ENCODE measurements around the gene TEF. TPM values are rescaled to one million over a fixed set of nuclear protein-coding genes. Genes with fewer than 3 reads are reported as not detected.

TEF gene
- total and polyA plus RNA-seq, 2 donors (not counting 1 experiment from before 2014, with no cell fraction given): 9.0 to 22.5 TPM

DNA sequence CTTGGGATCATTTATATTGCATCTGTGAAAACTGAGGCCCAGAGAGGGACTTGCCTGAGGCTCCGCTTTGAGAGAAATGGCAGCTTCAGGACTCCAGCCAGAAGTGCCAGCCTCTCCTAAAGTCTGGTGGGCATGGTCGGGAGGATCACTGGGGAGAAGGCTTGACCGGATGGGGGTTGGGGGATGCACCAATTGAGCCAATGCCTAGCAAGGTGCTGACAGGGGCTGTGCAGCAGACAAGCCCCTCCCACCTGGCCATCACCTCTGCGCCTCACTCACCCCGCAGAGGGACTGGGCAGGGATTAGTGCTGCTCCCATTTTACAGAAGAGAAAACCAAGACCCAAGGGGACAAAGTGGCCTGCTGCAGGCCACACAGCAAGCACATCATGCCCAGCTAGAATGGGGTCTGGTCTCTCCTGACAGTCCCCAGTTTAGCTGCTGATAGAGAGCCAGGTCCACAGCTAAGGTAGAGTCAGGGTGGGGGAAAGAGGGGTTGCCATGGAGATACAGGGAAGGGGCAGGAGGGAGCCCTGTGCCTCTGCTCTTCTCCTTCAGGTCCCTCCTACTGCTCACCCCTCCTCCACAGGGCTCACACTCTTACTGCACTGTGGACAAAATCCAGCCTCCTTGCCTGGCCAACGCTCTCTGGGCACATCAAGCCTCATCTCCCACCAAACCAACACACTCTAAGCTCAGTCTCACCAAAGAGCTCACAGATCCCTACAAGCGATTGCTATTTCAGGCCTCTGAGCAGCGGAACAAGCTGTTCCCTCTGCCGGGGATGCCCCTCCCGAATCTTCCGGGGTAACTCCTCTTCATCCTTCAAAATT is 29.5 kb downstream of the TEF start:
- Histone ChIP-seq H3K27me3 (ENCODE audit: control insufficient read depth, insufficient read depth, low read length) (no peaks in the 10 kb centered on the region), H3K27ac (ENCODE audit: insufficient read depth, low read length) (no peak overlapping the region), H3K9me3 (ENCODE audit: control insufficient read depth, insufficient read depth, low read depth, low read length) (no peaks in the 10 kb centered on the region), H3K9ac (ENCODE audit: insufficient read depth, low read length) (no peak overlapping the region), H3K4me2 (ENCODE audit: extremely low read depth, insufficient read depth, low read length) (no peak overlapping the region), H3K79me2 (ENCODE audit: control insufficient read depth, insufficient read depth, low read length) (no peaks in the 10 kb centered on the region), H3K4me1 (ENCODE audit: control insufficient read depth, extremely low read depth, insufficient read depth, low read length) (peaks cover 3% of the 10 kb centered on the region), H3K4me3 (replicated peaks in 1 of 4; ENCODE audit: control extremely low read depth in 1 of 4, insufficient read depth in 1 of 4, low read depth in 3 of 4, low read length in 4 of 4) (no peak overlapping the region), H4K20me1 (ENCODE audit: control insufficient read depth, extremely low read depth, insufficient read depth, low read length) (no peaks in the 10 kb centered on the region), H2AFZ (ENCODE audit: low read length) (no peak overlapping the region), H3K36me3 (ENCODE audit: control insufficient read depth, insufficient read depth, low read length) (no peaks in the 10 kb centered on the region)
- no peak for DNase-seq (ENCODE audit: low read depth in 2 of 2)
- TF ChIP-seq EZH2 (IDR thresholded peaks at IDR 0.05; ENCODE audit: low read length, missing control alignments): no peak
- TF ChIP-seq, protein P1, sequence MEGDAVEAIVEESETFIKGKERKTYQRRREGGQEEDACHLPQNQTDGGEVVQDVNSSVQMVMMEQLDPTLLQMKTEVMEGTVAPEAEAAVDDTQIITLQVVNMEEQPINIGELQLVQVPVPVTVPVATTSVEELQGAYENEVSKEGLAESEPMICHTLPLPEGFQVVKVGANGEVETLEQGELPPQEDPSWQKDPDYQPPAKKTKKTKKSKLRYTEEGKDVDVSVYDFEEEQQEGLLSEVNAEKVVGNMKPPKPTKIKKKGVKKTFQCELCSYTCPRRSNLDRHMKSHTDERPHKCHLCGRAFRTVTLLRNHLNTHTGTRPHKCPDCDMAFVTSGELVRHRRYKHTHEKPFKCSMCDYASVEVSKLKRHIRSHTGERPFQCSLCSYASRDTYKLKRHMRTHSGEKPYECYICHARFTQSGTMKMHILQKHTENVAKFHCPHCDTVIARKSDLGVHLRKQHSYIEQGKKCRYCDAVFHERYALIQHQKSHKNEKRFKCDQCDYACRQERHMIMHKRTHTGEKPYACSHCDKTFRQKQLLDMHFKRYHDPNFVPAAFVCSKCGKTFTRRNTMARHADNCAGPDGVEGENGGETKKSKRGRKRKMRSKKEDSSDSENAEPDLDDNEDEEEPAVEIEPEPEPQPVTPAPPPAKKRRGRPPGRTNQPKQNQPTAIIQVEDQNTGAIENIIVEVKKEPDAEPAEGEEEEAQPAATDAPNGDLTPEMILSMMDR (conservative IDR thresholded peaks at IDR 0.05 in 1 of 2, IDR thresholded peaks at IDR 0.05 in 1 of 2; ENCODE audit: low read depth in 1 of 2, low read length in 2 of 2): no peak

GRCh38 chr22:41415554-41415953 is 33.8 kb downstream of the TEF start:
- no peaks in the 10 kb centered on the region for H3K27me3 ChIP-seq (ENCODE audit: control insufficient read depth, insufficient read depth, low read length)
- no peak overlapping the region for H3K27ac ChIP-seq (ENCODE audit: insufficient read depth, low read length)
- no peaks in the 10 kb centered on the region for H3K9me3 ChIP-seq (ENCODE audit: control insufficient read depth, insufficient read depth, low read depth, low read length)
- H2AFZ ChIP-seq (ENCODE audit: low read length): no peak overlapping the region
- no peak overlapping the region for H3K9ac ChIP-seq (ENCODE audit: insufficient read depth, low read length)
- no peak overlapping the region for H3K4me3 ChIP-seq (replicated peaks in 1 of 4; ENCODE audit: control extremely low read depth in 1 of 4, insufficient read depth in 1 of 4, low read depth in 3 of 4, low read length in 4 of 4)
- no peak overlapping the region for H3K4me2 ChIP-seq (ENCODE audit: extremely low read depth, insufficient read depth, low read length)
- TF ChIP-seq EZH2 (IDR thresholded peaks at IDR 0.05; ENCODE audit: low read length, missing control alignments): no peak
- H3K79me2 ChIP-seq (ENCODE audit: control insufficient read depth, insufficient read depth, low read length): no peaks in the 10 kb centered on the region
- no peak for DNase-seq (ENCODE audit: low read depth in 2 of 2)
- peaks cover 8% of the 10 kb centered on the region for H3K4me1 ChIP-seq (ENCODE audit: control insufficient read depth, extremely low read depth, insufficient read depth, low read length)
- H4K20me1 ChIP-seq (ENCODE audit: control insufficient read depth, extremely low read depth, insufficient read depth, low read length): no peaks in the 10 kb centered on the region
- H3K36me3 ChIP-seq (ENCODE audit: control insufficient read depth, insufficient read depth, low read length): no peaks in the 10 kb centered on the region

DNA sequence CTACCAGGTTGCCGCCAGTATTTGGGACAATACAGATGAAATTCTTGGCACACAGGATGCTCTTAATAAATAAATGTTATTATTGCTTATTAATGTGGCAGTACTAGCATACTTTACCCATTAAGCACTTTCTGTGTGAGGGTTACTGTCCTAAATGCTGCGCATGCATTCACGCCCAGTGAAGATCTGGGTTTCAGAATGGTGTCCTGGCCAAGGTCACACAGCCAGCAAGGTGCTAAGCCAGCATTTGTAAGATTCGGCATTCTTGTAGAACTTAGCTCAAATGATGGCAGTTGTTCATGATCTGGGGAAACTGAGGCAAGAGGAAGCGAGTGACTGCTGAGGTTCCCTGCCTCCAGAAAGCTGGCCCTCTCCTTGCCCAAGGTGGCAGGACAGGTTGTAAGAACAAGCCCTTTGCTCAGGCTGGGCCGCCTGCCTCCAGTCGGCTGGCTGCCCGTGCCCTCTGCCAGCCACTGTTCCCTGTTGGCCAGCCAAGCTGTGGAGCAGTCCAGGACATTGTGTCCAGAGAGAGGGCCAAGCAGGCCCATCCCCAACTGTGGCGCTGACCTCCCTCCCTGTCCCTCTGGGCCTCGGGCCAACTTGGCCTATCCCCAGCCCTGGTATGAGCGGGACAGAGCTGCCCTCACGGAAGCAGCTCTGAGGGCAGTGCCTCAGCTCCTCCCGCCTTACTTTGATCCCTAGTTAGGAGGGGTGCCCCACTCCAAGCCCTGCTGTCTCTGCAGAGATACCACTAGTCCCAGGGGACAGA is 36.1 kb downstream of the TEF start:
- no peak overlapping the region for H3K27ac ChIP-seq (ENCODE audit: insufficient read depth, low read length)
- TF ChIP-seq EZH2 (IDR thresholded peaks at IDR 0.05; ENCODE audit: low read length, missing control alignments): no peak
- TF ChIP-seq, protein P1 (conservative IDR thresholded peaks at IDR 0.05 in 1 of 2, IDR thresholded peaks at IDR 0.05 in 1 of 2; ENCODE audit: low read depth in 1 of 2, low read length in 2 of 2): no peak
- no peak overlapping the region for H3K4me3 ChIP-seq (replicated peaks in 1 of 4; ENCODE audit: control extremely low read depth in 1 of 4, insufficient read depth in 1 of 4, low read depth in 3 of 4, low read length in 4 of 4)
- peak; percentile 11 to 39 for DNase-seq (ENCODE audit: low read depth in 2 of 2)
- H3K9ac ChIP-seq (ENCODE audit: insufficient read depth, low read length): no peak overlapping the region
- no peaks in the 10 kb centered on the region for H4K20me1 ChIP-seq (ENCODE audit: control insufficient read depth, extremely low read depth, insufficient read depth, low read length)
- peaks cover 8% of the 10 kb centered on the region for H3K4me1 ChIP-seq (ENCODE audit: control insufficient read depth, extremely low read depth, insufficient read depth, low read length)
- no peak overlapping the region for H2AFZ ChIP-seq (ENCODE audit: low read length)
- H3K79me2 ChIP-seq (ENCODE audit: control insufficient read depth, insufficient read depth, low read length): no peaks in the 10 kb centered on the region
- H3K4me2 ChIP-seq (ENCODE audit: extremely low read depth, insufficient read depth, low read length): no peak overlapping the region
- H3K27me3 ChIP-seq (ENCODE audit: control insufficient read depth, insufficient read depth, low read length): no peaks in the 10 kb centered on the region
- no peaks in the 10 kb centered on the region for H3K9me3 ChIP-seq (ENCODE audit: control insufficient read depth, insufficient read depth, low read depth, low read length)
- no peaks in the 10 kb centered on the region for H3K36me3 ChIP-seq (ENCODE audit: control insufficient read depth, insufficient read depth, low read length)

Measured in fibroblast of lung (primary cell).